Testis (tissue), 3 donors: ENCODE results near the gene PGLYRP2. TPM values are rescaled to one million over a fixed set of nuclear protein-coding genes. Genes with fewer than 3 reads are reported as not detected.
A peak's percentile ranks its signal among the peaks of the same experiment; 100 is the strongest.

Source experiments
- DNase-seq: peaks from one replicate; pipeline ENCODE4 v3.0.0-alpha.2; 2019
- H3K27ac ChIP-seq, 2 donors: fragments of 200-600 bp; sonication (generic); one replicate each; pipeline ENCODE4 v1.5.1; 2019
- H3K27me3 ChIP-seq: fragments of 200-600 bp; sonication (generic); one replicate; pipeline ENCODE4 v1.5.1; 2019
- H3K36me3 ChIP-seq: fragments of 200-600 bp; sonication (generic); one replicate; pipeline ENCODE4 v1.5.1; 2017; ENCODE audit warnings: low read depth; ENCODE audit errors: missing control alignments
- H3K4me1 ChIP-seq: fragments of 200-600 bp; sonication (generic); one replicate; pipeline ENCODE4 v1.5.1; 2019
- H3K4me3 ChIP-seq, 2 donors: fragments of 200-600 bp; sonication (generic); one replicate each; pipeline ENCODE4 v1.5.1; 2017 to 2019
- H3K9me3 ChIP-seq: fragments of 200-600 bp; sonication (generic); one replicate; pipeline ENCODE4 v1.5.1; 2017
- POLR2A ChIP-seq: fragments of 450-650 bp; IDR thresholded peaks from one replicate; pipeline ENCODE4 v1.6.1; 2017; ENCODE audit warnings: antibody characterized with exemption, mild to moderate bottlenecking, moderate library complexity
- WGBS, 2 donors: methylation state at CpG; one replicate each; pipeline ENCODE4 v1.1.5; 2018; 5-methylcytosine and 5-hydroxymethylcytosine counted together
- intact Hi-C: fragments of 100-400 bp; cut with DNase I; formaldehyde crosslinking; loops from one replicate; pipeline ENCODE4 v1.15.1; 2023; ENCODE audit warnings: low total_unique reads
- polyA plus RNA-seq: library from polyadenylated mRNA; stranded (reverse); fragments of 350-450 nt; fragmentation: Illumina TruSeq; extraction: RNeasy Lipid Tissue Mini Kit (QIAGEN cat#74804); gene quantifications from one replicate; pipeline ENCODE4 v1.2.3, GENCODE V29; 2014; ENCODE audit warnings: low read depth, low replicate concordance; ENCODE audit not compliant: insufficient read depth
- total RNA-seq, 2 donors: library from RNA; depleted of rRNA; stranded (reverse); fragments of >200 nt; gene quantifications; one replicate each; pipeline ENCODE4 v1.2.3, GENCODE V29; 2016
- TF ChIP-seq, protein P1 (sequence below), 3 experiments: fragments of 450-650 bp in 2 of 3; fragments of 200-600 bp in 1 of 3; sonication (generic) in 1 of 3; IDR thresholded peaks; one replicate each; pipeline ENCODE4 v1.5.1; 2016 to 2019; ENCODE audit warnings: antibody characterized with exemption in 3 of 3, mild to moderate bottlenecking in 2 of 3, moderate library complexity in 1 of 3

The PGLYRP2 gene
- total and polyA plus RNA-seq, 3 donors from 2014 or later, result 27.8 to 44.4 (median 43.7) TPM

DNA sequence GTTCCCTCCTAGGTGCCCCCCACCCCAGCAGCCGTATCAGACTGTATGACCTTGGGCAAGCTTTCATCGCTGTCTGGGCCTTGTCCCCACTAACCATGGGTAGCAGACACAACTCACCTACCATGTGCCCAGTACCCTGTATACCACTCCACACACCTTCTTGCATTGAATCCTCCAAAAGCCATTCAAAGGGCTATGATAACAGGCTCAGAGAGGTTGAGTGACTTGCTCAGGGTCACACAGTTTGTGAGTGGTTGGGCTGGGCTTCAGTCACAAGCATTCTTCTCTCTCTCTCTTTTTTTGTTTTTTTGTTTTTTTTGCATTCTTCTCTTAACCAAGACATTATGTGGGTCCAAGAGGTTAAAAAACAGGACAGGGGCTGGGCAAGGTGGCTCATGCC, 17.6 kb downstream of the PGLYRP2 start:
- no peaks in the 10 kb centered on the region for H3K4me1 ChIP-seq
- intact Hi-C loops, result no loop called here
- 61 to 73% methylated on average over 2 of the region's 2 CpGs for WGBS, 2 donors
- no peaks in the 10 kb centered on the region for H3K9me3 ChIP-seq
- TF ChIP-seq, protein P1, sequence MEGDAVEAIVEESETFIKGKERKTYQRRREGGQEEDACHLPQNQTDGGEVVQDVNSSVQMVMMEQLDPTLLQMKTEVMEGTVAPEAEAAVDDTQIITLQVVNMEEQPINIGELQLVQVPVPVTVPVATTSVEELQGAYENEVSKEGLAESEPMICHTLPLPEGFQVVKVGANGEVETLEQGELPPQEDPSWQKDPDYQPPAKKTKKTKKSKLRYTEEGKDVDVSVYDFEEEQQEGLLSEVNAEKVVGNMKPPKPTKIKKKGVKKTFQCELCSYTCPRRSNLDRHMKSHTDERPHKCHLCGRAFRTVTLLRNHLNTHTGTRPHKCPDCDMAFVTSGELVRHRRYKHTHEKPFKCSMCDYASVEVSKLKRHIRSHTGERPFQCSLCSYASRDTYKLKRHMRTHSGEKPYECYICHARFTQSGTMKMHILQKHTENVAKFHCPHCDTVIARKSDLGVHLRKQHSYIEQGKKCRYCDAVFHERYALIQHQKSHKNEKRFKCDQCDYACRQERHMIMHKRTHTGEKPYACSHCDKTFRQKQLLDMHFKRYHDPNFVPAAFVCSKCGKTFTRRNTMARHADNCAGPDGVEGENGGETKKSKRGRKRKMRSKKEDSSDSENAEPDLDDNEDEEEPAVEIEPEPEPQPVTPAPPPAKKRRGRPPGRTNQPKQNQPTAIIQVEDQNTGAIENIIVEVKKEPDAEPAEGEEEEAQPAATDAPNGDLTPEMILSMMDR (IDR thresholded peaks at IDR 0.05), result no peak
- TF ChIP-seq POLR2A, result no peak
- DNase-seq, result no peak
- no peaks in the 10 kb centered on the region for H3K27me3 ChIP-seq
- no peaks in the 10 kb centered on the region for H3K36me3 ChIP-seq
- H3K27ac ChIP-seq, result no peak overlapping the region
- no peak overlapping the region for H3K4me3 ChIP-seq

DNA sequence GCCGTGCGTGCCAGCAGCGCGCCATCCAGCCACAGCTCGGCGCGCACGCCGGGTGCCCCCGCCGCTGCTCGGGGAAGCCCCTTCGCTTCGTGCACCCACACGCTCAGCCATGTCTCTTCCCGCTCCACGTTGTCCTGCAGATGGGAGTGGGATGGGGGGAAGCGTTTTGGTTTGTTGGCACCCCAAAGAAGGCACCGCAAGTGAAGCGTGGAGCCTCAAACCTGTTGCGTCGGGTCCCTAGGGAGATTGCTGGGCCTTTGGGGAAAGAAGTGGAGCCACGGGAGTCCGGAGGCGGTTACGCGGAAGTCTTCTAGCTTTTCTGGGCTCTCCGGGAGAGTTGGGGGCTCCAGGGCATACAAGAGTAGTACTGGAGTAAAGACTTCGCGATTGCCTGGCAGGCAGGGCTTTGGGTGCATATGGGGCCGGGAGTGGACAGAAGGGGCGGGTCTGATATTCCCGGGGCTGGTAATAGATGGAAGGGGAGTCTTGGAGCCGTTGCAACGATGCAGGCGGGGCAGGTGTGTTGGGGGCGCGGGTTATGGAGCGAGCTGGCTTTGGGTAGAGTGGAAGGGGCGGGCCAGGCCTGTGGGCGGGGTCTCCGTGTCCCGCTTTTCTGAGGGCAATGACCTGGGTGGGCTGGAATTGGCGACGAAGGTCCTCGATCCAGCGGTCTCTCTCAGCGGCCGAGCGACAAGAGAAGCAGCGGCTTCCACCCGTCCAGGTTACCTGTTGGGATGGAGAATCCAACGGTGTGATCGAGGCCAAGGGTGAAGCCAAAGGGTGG, 21.4 kb downstream of the PGLYRP2 start:
- H3K4me3 ChIP-seq, result no peak overlapping the region
- intact Hi-C loops, result no loop called here
- no peaks in the 10 kb centered on the region for H3K36me3 ChIP-seq
- no peak for TF ChIP-seq POLR2A
- TF ChIP-seq, protein P1 (IDR thresholded peaks at IDR 0.05), result no peak
- no peaks in the 10 kb centered on the region for H3K27me3 ChIP-seq
- 5 to 17% methylated on average over 17 to 45 of the region's 54 CpGs for WGBS, 2 donors
- H3K27ac ChIP-seq, result no peak overlapping the region
- peaks cover 5% of the 10 kb centered on the region for H3K4me1 ChIP-seq
- DNase-seq, result no peak
- H3K9me3 ChIP-seq, result no peaks in the 10 kb centered on the region

DNA sequence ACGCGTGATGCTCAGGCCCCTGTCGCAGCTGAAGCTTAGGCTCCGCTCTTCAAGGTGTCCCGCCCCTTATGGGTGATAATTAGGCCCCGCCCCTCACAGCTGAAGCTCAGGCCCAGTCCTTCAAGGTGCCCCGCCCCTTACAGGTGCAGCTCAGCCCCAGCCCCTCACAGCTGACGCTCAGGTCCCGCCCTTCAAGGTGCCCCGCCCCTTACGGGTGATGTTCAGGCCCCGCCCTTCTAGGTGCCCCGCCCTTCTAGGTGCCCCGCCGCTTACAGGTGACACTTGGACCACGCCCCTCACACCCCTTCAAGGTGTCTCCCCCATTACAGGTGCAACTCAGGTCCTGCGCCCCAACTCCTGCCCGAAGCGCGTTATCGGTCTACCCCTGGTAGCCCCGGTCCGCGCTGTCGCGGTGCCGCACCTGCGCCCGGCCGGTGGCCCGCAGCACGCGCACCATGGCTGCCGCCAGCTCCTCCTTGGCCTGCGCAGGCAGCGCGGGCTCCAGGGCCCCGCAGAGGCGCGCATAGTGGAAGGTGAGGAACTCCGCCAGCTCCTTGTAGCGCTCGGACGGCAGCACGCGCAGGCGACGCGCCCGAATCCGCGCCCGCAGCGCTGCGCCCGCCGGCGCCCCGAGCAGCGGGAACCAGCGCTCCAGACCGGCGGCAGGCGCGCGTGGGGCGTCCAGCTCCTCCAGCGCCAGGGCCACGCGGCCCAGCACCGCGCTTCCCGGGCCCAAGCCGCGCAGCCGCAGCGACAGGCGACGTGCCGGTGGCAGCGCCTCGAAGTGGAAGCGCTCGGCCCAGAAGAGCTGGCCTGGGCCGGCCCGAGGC, 22.2 kb downstream of the PGLYRP2 start:
- H3K4me3 ChIP-seq, result peak overlapping the region; percentile 18 to 33
- H3K9me3 ChIP-seq, result no peaks in the 10 kb centered on the region
- peak; percentile 51 for DNase-seq
- H3K27me3 ChIP-seq, result no peaks in the 10 kb centered on the region
- intact Hi-C loops, result no loop called here
- no peak for TF ChIP-seq POLR2A
- TF ChIP-seq, protein P1 (IDR thresholded peaks at IDR 0.05), result no peak
- no peak overlapping the region for H3K27ac ChIP-seq
- 14% methylated on average over 67 of the region's 86 CpGs; no CpG with 5 or more reads in 1 of the 2 donors for WGBS, 2 donors
- peaks cover 9% of the 10 kb centered on the region for H3K4me1 ChIP-seq
- H3K36me3 ChIP-seq, result no peaks in the 10 kb centered on the region

DNA sequence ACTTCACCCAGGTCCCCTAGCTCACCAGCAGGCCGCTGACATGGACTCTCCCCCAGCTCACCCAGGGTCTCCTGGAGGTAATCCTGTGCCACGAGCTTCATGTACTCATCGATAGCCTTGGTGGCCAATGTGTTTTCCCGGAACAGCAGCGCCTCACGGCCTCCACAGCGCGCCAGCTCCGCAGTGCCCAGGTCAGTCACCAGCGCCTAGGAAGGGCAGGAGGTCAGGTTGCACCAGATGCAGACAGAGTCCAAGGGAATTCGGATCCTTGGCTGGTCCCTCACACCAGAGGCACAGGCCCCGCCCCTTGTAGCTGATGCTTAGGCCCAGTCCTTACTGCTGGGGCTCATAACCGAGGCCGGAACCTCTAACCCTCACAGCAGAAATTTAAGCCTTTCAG, 22.9 kb downstream of the PGLYRP2 start:
- intact Hi-C loops, result no loop called here
- Histone ChIP-seq H3K9me3 (no peaks in the 10 kb centered on the region), H3K4me3 (peak overlapping the region; percentile 18 to 33), H3K4me1 (peaks cover 9% of the 10 kb centered on the region), H3K27me3 (no peaks in the 10 kb centered on the region), H3K27ac (no peak overlapping the region), H3K36me3 (no peaks in the 10 kb centered on the region)
- TF ChIP-seq, protein P1 (IDR thresholded peaks at IDR 0.05), result no peak
- TF ChIP-seq POLR2A, result no peak
- 29 to 50% methylated on average over 1 to 14 of the region's 14 CpGs for WGBS, 2 donors
- DNase-seq, result no peak
